Measurements from ENCODE around the gene RGS11. TPM values are rescaled to one million over a fixed set of nuclear protein-coding genes. Genes with fewer than 3 reads are reported as not detected.

The RGS11 gene
- total RNA-seq (2014; rRNA removed; shearing (Covaris generic)) = 0.35 and 0.74 TPM in 2 replicates
- 0.30 TPM in 1 of 2 replicates, not detected in the other for polyA plus RNA-seq (2015; cell fraction: cytosol; rRNA removed)
- polyA plus RNA-seq (2015; cell fraction: nucleus; rRNA removed) = 2.3 and 2.7 TPM in 2 replicates

GRCh38 chr16:275786-276232, at the start of gene RGS11:
Gene RGS11 (minus strand): TSS chr16:275944. CDS start chr16:275911, 33 bp downstream.
- no peak for DNase-seq (ENCODE audit: low read depth, low spot score)
- in situ Hi-C loops (cut with HindIII; ENCODE audit: low pct_unique_long_range_greater_than_20kb, low sequenced_read_pairs) = no loop called here

- in situ Hi-C loops (cut with HindIII; ENCODE audit: low pct_unique_long_range_greater_than_20kb, low sequenced_read_pairs) = no loop called here
- DNase-seq (ENCODE audit: low read depth, low spot score) = no peak
Measured at GRCh38 chr16:324451-325334, 48.9 kb upstream of the RGS11 start.

- no peak for DNase-seq (ENCODE audit: low read depth, low spot score)
- in situ Hi-C loops (cut with HindIII; ENCODE audit: low pct_unique_long_range_greater_than_20kb, low sequenced_read_pairs) = no loop called here
Measured at GRCh38 chr16:324201-324450, 48.4 kb upstream of the RGS11 start.

GRCh38 chr16:322476-323143, 46.9 kb upstream of the RGS11 start:
- DNase-seq (ENCODE audit: low read depth, low spot score) = no peak
- in situ Hi-C loops (cut with HindIII; ENCODE audit: low pct_unique_long_range_greater_than_20kb, low sequenced_read_pairs) = no loop called here

- no peak for DNase-seq (ENCODE audit: low read depth, low spot score)
- in situ Hi-C loops (cut with HindIII; ENCODE audit: low pct_unique_long_range_greater_than_20kb, low sequenced_read_pairs) = no loop called here
Measured at GRCh38 chr16:321532-321931, 45.8 kb upstream of the RGS11 start.

- DNase-seq (ENCODE audit: low read depth, low spot score) = no peak
- in situ Hi-C loops (cut with HindIII; ENCODE audit: low pct_unique_long_range_greater_than_20kb, low sequenced_read_pairs) = no loop called here
Measured at GRCh38 chr16:320206-320605, 44.5 kb upstream of the RGS11 start.

GRCh38 chr16:318628-319027, 42.9 kb upstream of the RGS11 start:
- in situ Hi-C loops (cut with HindIII; ENCODE audit: low pct_unique_long_range_greater_than_20kb, low sequenced_read_pairs) = no loop called here
- DNase-seq (ENCODE audit: low read depth, low spot score) = no peak

GRCh38 chr16:317583-317982, 41.8 kb upstream of the RGS11 start:
- DNase-seq (ENCODE audit: low read depth, low spot score) = no peak
- in situ Hi-C loops (cut with HindIII; ENCODE audit: low pct_unique_long_range_greater_than_20kb, low sequenced_read_pairs) = no loop called here

GRCh38 chr16:316741-317464, 41.2 kb upstream of the RGS11 start:
- DNase-seq (ENCODE audit: low read depth, low spot score) = no peak

GRCh38 chr16:314795-315299, 39.1 kb upstream of the RGS11 start:
- in situ Hi-C loops (cut with HindIII; ENCODE audit: low pct_unique_long_range_greater_than_20kb, low sequenced_read_pairs) = no loop called here
- DNase-seq (ENCODE audit: low read depth, low spot score) = no peak

More at GRCh38 chr16:316741-317464, 41.2 kb upstream of the RGS11 start:
- in situ Hi-C loops (cut with HindIII; ENCODE audit: low pct_unique_long_range_greater_than_20kb, low sequenced_read_pairs) = no loop called here

- in situ Hi-C loops (cut with HindIII; ENCODE audit: low pct_unique_long_range_greater_than_20kb, low sequenced_read_pairs) = no loop called here
- DNase-seq (ENCODE audit: low read depth, low spot score) = no peak
Measured at GRCh38 chr16:314351-314750, 38.6 kb upstream of the RGS11 start.

GRCh38 chr16:311725-312124, 36.0 kb upstream of the RGS11 start:
- in situ Hi-C loops (cut with HindIII; ENCODE audit: low pct_unique_long_range_greater_than_20kb, low sequenced_read_pairs) = no loop called here

GRCh38 chr16:309476-309875, 33.7 kb upstream of the RGS11 start:
- no peak for DNase-seq (ENCODE audit: low read depth, low spot score)
- in situ Hi-C loops (cut with HindIII; ENCODE audit: low pct_unique_long_range_greater_than_20kb, low sequenced_read_pairs) = no loop called here

More at GRCh38 chr16:311725-312124, 36.0 kb upstream of the RGS11 start:
- no peak for DNase-seq (ENCODE audit: low read depth, low spot score)

- in situ Hi-C loops (cut with HindIII; ENCODE audit: low pct_unique_long_range_greater_than_20kb, low sequenced_read_pairs) = no loop called here
- no peak for DNase-seq (ENCODE audit: low read depth, low spot score)
Measured at GRCh38 chr16:307691-308312, 32.1 kb upstream of the RGS11 start.

- in situ Hi-C loops (cut with HindIII; ENCODE audit: low pct_unique_long_range_greater_than_20kb, low sequenced_read_pairs) = no loop called here
- no peak for DNase-seq (ENCODE audit: low read depth, low spot score)
Measured at GRCh38 chr16:306911-307370, 31.2 kb upstream of the RGS11 start.

- in situ Hi-C loops (cut with HindIII; ENCODE audit: low pct_unique_long_range_greater_than_20kb, low sequenced_read_pairs) = no loop called here
- DNase-seq (ENCODE audit: low read depth, low spot score) = no peak
Measured at GRCh38 chr16:305916-306626, 30.3 kb upstream of the RGS11 start.
